NCI-H82 (cell line): Measurements from ENCODE around the gene THSD7B.
"Not testable (repeated sequence)": the region's sequence is repeated elsewhere in the genome, so short reads cannot be mapped to it uniquely, and the experiment has no call there.

Experiments
- DNase-seq: peaks from one replicate; lab custom pipeline; 2025; lab: John Stamatoyannopoulos, UW

Gene THSD7B

GRCh38 chr2:136957044-136957443, 191.7 kb downstream of the THSD7B start:
- DNase-seq = peak; percentile 66

- peak; percentile 80 for DNase-seq
Observed at GRCh38 chr2:136962105-136962725, 196.9 kb downstream of the THSD7B start.

GRCh38 chr2:136966485-136966884, 201.1 kb downstream of the THSD7B start:
- DNase-seq = no peak

- no peak for DNase-seq
Observed at GRCh38 chr2:136980303-136980702, 215.0 kb downstream of the THSD7B start.

- DNase-seq = not testable (repeated sequence)
Observed at GRCh38 chr2:136981689-136982088, 216.3 kb downstream of the THSD7B start.

- peak; percentile 58 for DNase-seq
Observed at GRCh38 chr2:136985044-136985443, 219.7 kb downstream of the THSD7B start.

- DNase-seq = no peak
Observed at GRCh38 chr2:136986605-136987221, 221.4 kb downstream of the THSD7B start.

GRCh38 chr2:136990316-136990715, 225.0 kb downstream of the THSD7B start:
- peak; percentile 74 for DNase-seq

- DNase-seq = no peak
Observed at GRCh38 chr2:136994793-136995192, 229.4 kb downstream of the THSD7B start.

GRCh38 chr2:136997557-136997956, 232.2 kb downstream of the THSD7B start:
- DNase-seq = no peak

GRCh38 chr2:137000811-137001210, 235.5 kb downstream of the THSD7B start:
- DNase-seq = no peak

- no peak for DNase-seq
Observed at GRCh38 chr2:137002896-137003295, 237.6 kb downstream of the THSD7B start.

GRCh38 chr2:137005210-137005609, 239.9 kb downstream of the THSD7B start:
- no peak for DNase-seq

- DNase-seq = no peak
Observed at GRCh38 chr2:137007938-137008337, 242.6 kb downstream of the THSD7B start.

- no peak for DNase-seq
Observed at GRCh38 chr2:137009953-137010352, 244.6 kb downstream of the THSD7B start.

GRCh38 chr2:137020452-137021196, 255.3 kb downstream of the THSD7B start:
- peak; percentile 73 for DNase-seq

GRCh38 chr2:137021763-137022162, 256.4 kb downstream of the THSD7B start:
- no peak for DNase-seq

GRCh38 chr2:137023205-137023604, 257.9 kb downstream of the THSD7B start:
- peak; percentile 51 for DNase-seq

GRCh38 chr2:137031731-137032130, 266.4 kb downstream of the THSD7B start:
- DNase-seq = no peak

GRCh38 chr2:137036619-137037018, 271.3 kb downstream of the THSD7B start:
- DNase-seq = no peak

GRCh38 chr2:137039482-137040152, 274.3 kb downstream of the THSD7B start:
- DNase-seq = no peak

GRCh38 chr2:137047369-137047768, 282.0 kb downstream of the THSD7B start:
- DNase-seq = peak; percentile 77

GRCh38 chr2:137048455-137048854, 283.1 kb downstream of the THSD7B start:
- no peak for DNase-seq
